ENCODE measurements around the gene MYO1E. TPM values are rescaled to one million over a fixed set of nuclear protein-coding genes. Genes with fewer than 3 reads are reported as not detected.

MYO1E gene
- total and polyA plus RNA-seq, 4 donors = 6.7 to 70.9 (median 21.6) TPM

GRCh38 chr15:59115047-59115446 is 257.6 kb downstream of the MYO1E start:
- 74% methylated on average over 2 of the region's 2 CpGs for WGBS
- H3K4me3 ChIP-seq (ENCODE audit: low read depth in 1 of 3, low read length in 3 of 3) = no peak overlapping the region
- no peak for DNase-seq (ENCODE audit: low spot score)
- no peaks in the 10 kb centered on the region for H3K27me3 ChIP-seq (ENCODE audit: control insufficient read depth in 4 of 4, insufficient read depth in 4 of 4, low read length in 3 of 4)
- TF ChIP-seq, protein P1, sequence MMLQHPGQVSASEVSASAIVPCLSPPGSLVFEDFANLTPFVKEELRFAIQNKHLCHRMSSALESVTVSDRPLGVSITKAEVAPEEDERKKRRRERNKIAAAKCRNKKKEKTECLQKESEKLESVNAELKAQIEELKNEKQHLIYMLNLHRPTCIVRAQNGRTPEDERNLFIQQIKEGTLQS (IDR thresholded peaks at IDR 0.05) = no peak
- TF ChIP-seq SP1 (IDR thresholded peaks at IDR 0.05) (no peak), ZBTB33 (IDR thresholded peaks at IDR 0.05) (no peak), FOXA2 (IDR thresholded peaks at IDR 0.05) (no peak), TAF1 (conservative IDR thresholded peaks at IDR 0.05) (no peak), NR2F2 (IDR thresholded peaks at IDR 0.05) (no peak), RAD21 (IDR thresholded peaks at IDR 0.05) (no peak), MAX (IDR thresholded peaks at IDR 0.05) (no peak)
- no peaks in the 10 kb centered on the region for H3K9me3 ChIP-seq (ENCODE audit: control insufficient read depth in 4 of 4, low read length in 3 of 4)
- peaks cover 0 to 2% (median 0%) of the 10 kb centered on the region in 4 donors for H3K36me3 ChIP-seq (ENCODE audit: control insufficient read depth in 4 of 4, insufficient read depth in 3 of 4, low read depth in 1 of 4, low read length in 3 of 4)
- H3K9ac ChIP-seq (ENCODE audit: low read depth in 1 of 2, low read length in 2 of 2) = no peak overlapping the region
- H3K4me1 ChIP-seq (ENCODE audit: control insufficient read depth in 4 of 4, insufficient read depth in 4 of 4, low read length in 3 of 4) = no peaks in the 10 kb centered on the region
- no peak overlapping the region for H3K27ac ChIP-seq (ENCODE audit: low read depth in 1 of 2, low read length in 2 of 2)

- H3K4me1 ChIP-seq (ENCODE audit: control insufficient read depth in 4 of 4, insufficient read depth in 4 of 4, low read length in 3 of 4) = no peaks in the 10 kb centered on the region
- 92% methylated on average over 4 of the region's 4 CpGs for WGBS
- no peak overlapping the region for H3K27ac ChIP-seq (ENCODE audit: low read depth in 1 of 2, low read length in 2 of 2)
- no peaks in the 10 kb centered on the region for H3K9me3 ChIP-seq (ENCODE audit: control insufficient read depth in 4 of 4, low read length in 3 of 4)
- H3K27me3 ChIP-seq (ENCODE audit: control insufficient read depth in 4 of 4, insufficient read depth in 4 of 4, low read length in 3 of 4) = no peaks in the 10 kb centered on the region
- DNase-seq (ENCODE audit: low spot score) = no peak
- no peak overlapping the region for H3K4me3 ChIP-seq (ENCODE audit: low read depth in 1 of 3, low read length in 3 of 3)
- TF ChIP-seq REST (IDR thresholded peaks at IDR 0.05) = no peak
- TF ChIP-seq GABPA (IDR thresholded peaks at IDR 0.05 in 1 of 2, conservative IDR thresholded peaks at IDR 0.05 in 1 of 2) = no peak
- no peak for TF ChIP-seq HNF4G (IDR thresholded peaks at IDR 0.05)
- no peak for TF ChIP-seq SP1 (IDR thresholded peaks at IDR 0.05)
- TF ChIP-seq RAD21 (IDR thresholded peaks at IDR 0.05) = no peak
- TF ChIP-seq FOXA1 (IDR thresholded peaks at IDR 0.05) = no peak
- no peak for TF ChIP-seq FOXA2 (IDR thresholded peaks at IDR 0.05)
- TF ChIP-seq, protein P1 (IDR thresholded peaks at IDR 0.05) = no peak
- no peak for TF ChIP-seq NR2F2 (IDR thresholded peaks at IDR 0.05)
- TF ChIP-seq ZBTB33 (IDR thresholded peaks at IDR 0.05) = no peak
- TF ChIP-seq YY1 (IDR thresholded peaks at IDR 0.05) = no peak
- TF ChIP-seq HNF4A (conservative IDR thresholded peaks at IDR 0.05) = no peak
- TF ChIP-seq RXRA (IDR thresholded peaks at IDR 0.05) = no peak
- TF ChIP-seq JUND (IDR thresholded peaks at IDR 0.05) = no peak
- no peak for TF ChIP-seq EGR1 (IDR thresholded peaks at IDR 0.05; ENCODE audit: low read depth in 2 of 2)
- no peak for TF ChIP-seq TAF1 (conservative IDR thresholded peaks at IDR 0.05)
- no peak for TF ChIP-seq MAX (IDR thresholded peaks at IDR 0.05)
- no peak for TF ChIP-seq CTCF (IDR thresholded peaks at IDR 0.05; ENCODE audit: low read depth, low read length, missing input control)
- H3K36me3 ChIP-seq (ENCODE audit: control insufficient read depth in 4 of 4, insufficient read depth in 3 of 4, low read depth in 1 of 4, low read length in 3 of 4) = peaks cover 0 to 2% (median 0%) of the 10 kb centered on the region in 4 donors
- H3K9ac ChIP-seq (ENCODE audit: low read depth in 1 of 2, low read length in 2 of 2) = no peak overlapping the region
Observed at GRCh38 chr15:59111251-59111650, 261.4 kb downstream of the MYO1E start.

All from liver (tissue), 9 donors.